Colonic mucosa (tissue), 4 donors: ENCODE results near the gene MPV17. TPM values are rescaled to one million over a fixed set of nuclear protein-coding genes. Genes with fewer than 3 reads are reported as not detected.
"Not testable (repeated sequence)": the region's sequence is repeated elsewhere in the genome, so short reads cannot be mapped to it uniquely, and the experiment has no call there.

Experiments
- DNase-seq: peaks from one replicate; pipeline ENCODE4 v3.0.0-alpha.2; 2020
- H3K27ac ChIP-seq: fragments of 200-600 bp; one replicate; pipeline ENCODE4 v1.8.0; 2021
- H3K27me3 ChIP-seq: fragments of 200-600 bp; one replicate; pipeline ENCODE4 v1.8.0; 2021
- H3K36me3 ChIP-seq: fragments of 200-600 bp; one replicate; pipeline ENCODE4 v1.8.0; 2021
- H3K4me1 ChIP-seq: fragments of 200-600 bp; one replicate; pipeline ENCODE4 v1.8.0; 2021; ENCODE audit warnings: mild to moderate bottlenecking
- H3K4me3 ChIP-seq: fragments of 200-600 bp; one replicate; pipeline ENCODE4 v1.8.0; 2021
- H3K9ac ChIP-seq, 2 donors: one replicate each; pipeline ENCODE4 v1.7.0; 2013; ENCODE audit warnings: control low read depth in 2 of 2, low read depth in 2 of 2, low read length in 2 of 2
- H3K9me3 ChIP-seq: fragments of 200-600 bp; one replicate; pipeline ENCODE4 v1.8.0; 2021
- CTCF ChIP-seq: fragments of 200-600 bp; IDR thresholded peaks from one replicate; pipeline ENCODE4 v1.8.0; 2022; ENCODE audit warnings: antibody characterized with exemption, mild to moderate bottlenecking
- intact Hi-C: fragments of 100-400 bp; cut with DNase I; formaldehyde crosslinking; loops from one replicate; pipeline ENCODE4 v1.14.1; 2022
- total RNA-seq, 2 donors: library from RNA; stranded (reverse); fragmentation: NEBNext Ultra II Directional in 1 of 2; extraction: Animal tissue kit (Norgen Biotek cat#: 25700) in 1 of 2; gene quantifications; one replicate each; pipeline ENCODE4 v1.2.1, GENCODE V29; 2021
- donor health status: healthy.
- donor health status: DM: no; HTN: no; CAD: no.
- donor health status: DM: no; HTN: no; CAD: no.

Gene MPV17
- total RNA-seq, 2 donors from 2014 or later = 35.0 to 58.3 TPM

DNA sequence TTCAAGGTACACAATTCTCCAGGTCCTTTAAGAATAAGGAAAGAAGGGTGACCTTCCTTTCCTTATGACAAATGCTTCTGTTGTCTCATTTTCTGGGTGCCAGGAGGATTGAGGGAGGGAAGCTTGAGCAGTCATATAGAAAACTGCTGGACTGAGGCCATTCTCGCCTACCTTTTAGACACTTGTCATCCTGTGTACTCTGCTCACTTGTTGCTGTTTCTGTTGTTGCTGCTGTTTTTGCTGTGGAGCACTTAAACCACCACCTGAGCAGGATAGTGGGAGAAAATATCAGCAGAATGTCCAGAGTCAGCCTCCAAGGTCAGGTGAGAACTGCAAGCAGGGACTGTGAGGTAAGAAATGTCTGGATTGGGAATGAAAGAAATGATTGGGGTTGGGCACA lies 44.9 kb downstream of the MPV17 start:
- H3K36me3 ChIP-seq = no peaks in the 10 kb centered on the region
- no peak overlapping the region for H3K9ac ChIP-seq
- H3K4me3 ChIP-seq = no peak overlapping the region
- no peaks in the 10 kb centered on the region for H3K4me1 ChIP-seq
- no peaks in the 10 kb centered on the region for H3K9me3 ChIP-seq
- DNase-seq = no peak
- H3K27ac ChIP-seq = no peak overlapping the region
- intact Hi-C loops = no loop called here
- no peaks in the 10 kb centered on the region for H3K27me3 ChIP-seq
- TF ChIP-seq CTCF = no peak

DNA sequence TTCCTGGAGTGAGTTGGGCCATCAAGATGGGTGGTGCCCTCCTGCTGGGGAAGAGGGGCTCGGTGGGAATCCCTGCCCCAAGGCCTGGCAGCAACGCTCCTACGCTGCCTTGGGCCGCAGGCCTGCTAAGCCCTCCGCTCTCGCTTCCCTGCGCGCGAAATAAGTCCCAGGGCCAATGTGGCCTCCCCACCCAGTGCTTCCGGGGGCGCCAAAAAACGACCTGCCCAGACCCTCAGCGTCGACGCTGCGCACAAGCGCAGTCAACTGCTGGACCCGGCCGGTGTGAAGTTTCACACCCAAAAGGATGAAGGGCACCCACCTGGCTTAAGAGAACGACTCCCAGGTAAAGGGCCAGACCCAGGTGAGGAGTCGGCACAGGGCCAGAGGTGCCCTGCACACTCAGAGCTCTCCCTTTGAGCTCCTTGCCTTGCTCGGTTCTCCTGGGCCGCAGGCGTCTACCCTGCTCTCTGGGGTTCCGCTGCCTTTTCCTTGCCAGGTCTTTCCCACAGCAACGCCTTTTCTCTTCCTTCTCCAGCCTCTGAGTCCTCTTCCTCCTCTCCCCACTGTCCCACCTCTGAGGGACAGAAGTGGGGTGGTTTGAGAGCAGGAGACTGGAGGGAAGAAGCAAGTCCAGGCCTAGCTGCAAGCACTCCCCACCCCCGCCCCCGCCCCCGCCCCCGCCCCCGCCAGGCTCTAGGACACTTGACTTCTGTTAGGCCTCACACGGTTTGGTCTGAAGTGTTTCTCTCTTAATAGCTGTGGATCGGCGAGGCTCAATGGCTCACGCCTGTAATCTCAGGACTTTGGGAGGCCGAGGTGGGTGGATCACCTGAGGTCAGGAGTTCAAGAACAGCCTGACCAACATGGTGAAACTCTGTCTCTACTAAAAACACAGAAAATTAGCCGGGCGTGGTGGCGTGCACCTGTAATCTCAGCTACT lies 47.4 kb downstream of the MPV17 start, which contains the start of gene DNAJC5G:
DNAJC5G (plus strand) TSS at position 223 of the 940 bp plus-strand sequence. CDS start 1,296 bp downstream, outside the sequence.
- intact Hi-C loops = no loop called here
- H3K27ac ChIP-seq = no peak within 1 kb of the TSS

DNA sequence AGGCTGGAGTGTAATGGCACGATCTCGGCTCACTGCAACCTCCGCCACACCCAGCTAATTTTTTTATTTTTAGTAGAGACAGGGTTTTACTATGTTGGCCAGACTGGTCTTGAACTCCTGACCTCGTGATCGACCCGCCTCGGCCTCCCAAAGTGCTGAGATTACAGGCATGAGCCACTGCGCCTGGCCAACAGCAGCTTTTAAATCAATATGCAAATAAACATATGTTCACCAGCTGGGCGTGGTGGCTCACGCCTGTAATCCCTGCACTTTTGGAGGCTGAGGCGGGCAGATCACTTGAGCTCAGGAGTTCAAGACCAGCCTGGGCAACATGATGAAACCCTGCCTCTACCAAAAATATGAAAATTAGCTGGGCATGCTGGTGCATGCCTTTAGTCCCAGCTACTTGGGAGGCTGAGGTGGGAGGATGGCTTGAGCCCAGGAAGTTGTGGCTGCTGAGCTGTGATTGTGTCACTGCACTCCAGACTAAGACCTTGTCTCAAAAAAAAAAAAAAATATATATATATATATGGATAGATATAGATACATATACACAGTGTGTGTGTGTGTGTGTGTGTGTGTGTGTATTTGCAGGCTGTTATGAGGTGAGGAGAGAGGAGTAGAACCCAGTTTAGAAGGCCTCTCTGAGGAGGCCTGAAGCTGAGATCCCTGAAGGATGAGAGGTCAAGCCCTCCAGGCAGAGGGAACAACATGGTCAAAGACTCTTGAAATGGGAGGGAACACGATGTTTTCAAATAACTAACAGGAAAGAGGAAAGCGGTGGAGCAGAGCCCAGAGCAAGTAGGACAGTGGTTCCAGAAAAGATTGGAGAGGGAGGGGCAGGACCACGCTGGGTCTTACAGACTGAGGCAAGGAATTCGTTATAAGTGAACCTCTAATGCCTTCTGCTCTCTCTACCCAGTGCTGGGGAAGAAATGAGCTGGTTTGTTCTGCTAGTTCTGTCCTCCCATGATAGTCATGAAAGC lies 50.1 kb downstream of the MPV17 start:
- H3K27ac ChIP-seq, H3K9ac ChIP-seq, H3K36me3 ChIP-seq, H3K4me3 ChIP-seq, H3K9me3 ChIP-seq, DNase-seq, H3K4me1 ChIP-seq, H3K27me3 ChIP-seq, intact Hi-C loops: not testable (repeated sequence)

More for the DNA sequence above, 47.4 kb downstream of the MPV17 start, which contains the start of gene DNAJC5G:
- Histone ChIP-seq H3K9ac (no peak within 1 kb of the TSS), H3K4me3 (no peak within 1 kb of the TSS), H3K27me3 (no peaks in the 10 kb centered on the region), H3K36me3 (no peaks in the 10 kb centered on the region), H3K9me3 (no peaks in the 10 kb centered on the region), H3K4me1 (no peaks in the 10 kb centered on the region)
- no peak for TF ChIP-seq CTCF
- no peak for DNase-seq

DNA sequence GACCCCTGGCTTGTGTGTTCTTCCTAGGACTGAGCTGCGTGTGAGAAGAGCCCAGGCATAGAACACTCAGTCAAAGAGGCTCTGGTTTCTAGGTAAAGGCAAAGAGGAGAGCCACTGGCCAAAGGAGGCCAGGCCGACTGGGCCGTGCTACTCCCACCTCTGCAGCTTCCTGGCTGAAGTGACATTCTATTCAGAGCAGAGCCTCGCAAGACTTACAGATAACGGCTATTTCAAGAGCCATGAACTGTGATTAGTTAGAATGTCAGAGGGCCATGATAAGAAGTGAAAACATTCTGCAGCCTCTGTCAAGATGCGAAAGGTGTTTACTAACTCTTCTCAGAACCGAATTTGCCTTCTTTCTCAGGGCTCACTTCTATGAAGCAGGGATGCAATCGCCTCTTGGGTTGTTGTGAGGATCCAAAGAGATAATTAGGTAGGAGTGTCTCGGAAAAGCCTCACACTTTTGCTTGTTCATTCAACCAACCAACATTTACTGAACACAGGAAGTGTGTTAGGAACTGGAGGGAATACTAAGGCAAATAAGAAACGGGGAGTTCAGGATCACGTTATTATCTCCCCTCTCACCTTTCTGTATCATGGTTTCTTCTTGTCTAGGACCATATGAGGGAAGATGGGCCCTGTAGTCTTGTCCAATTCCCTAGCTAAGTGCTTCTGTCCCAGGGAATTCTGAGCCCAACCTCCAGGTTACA lies 51.1 kb downstream of the MPV17 start:
- intact Hi-C loops = no loop called here

DNA sequence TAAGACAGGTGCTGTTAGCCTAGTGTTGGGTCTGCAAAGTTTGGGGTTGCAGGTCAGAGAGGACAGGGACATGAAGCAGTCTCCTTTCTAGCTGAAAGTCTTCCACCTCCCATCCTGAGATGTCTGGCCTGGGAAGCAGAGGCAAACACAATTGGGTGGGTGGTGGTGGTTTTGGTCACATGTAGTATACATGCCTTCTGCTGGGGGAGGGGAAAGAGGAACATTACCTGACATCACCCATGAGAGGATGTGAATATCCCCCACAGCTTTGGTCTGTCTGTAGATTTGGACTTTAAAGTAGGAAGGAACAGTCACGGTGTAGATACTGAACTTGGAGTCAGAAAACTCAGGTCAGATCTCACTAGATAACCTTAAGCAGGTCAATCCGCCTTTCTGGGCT lies 52.2 kb downstream of the MPV17 start:
- Histone ChIP-seq H3K9me3 (no peaks in the 10 kb centered on the region), H3K27ac (no peak overlapping the region), H3K4me1 (no peaks in the 10 kb centered on the region), H3K36me3 (no peaks in the 10 kb centered on the region), H3K4me3 (no peak overlapping the region), H3K27me3 (peaks cover 7% of the 10 kb centered on the region), H3K9ac (no peak overlapping the region)
- no peak for TF ChIP-seq CTCF
- no peak for DNase-seq
- intact Hi-C loops = no loop called here

More for the DNA sequence above, 51.1 kb downstream of the MPV17 start:
- Histone ChIP-seq H3K4me1 (no peaks in the 10 kb centered on the region), H3K27me3 (no peaks in the 10 kb centered on the region), H3K36me3 (no peaks in the 10 kb centered on the region), H3K4me3 (no peak overlapping the region), H3K27ac (no peak overlapping the region), H3K9me3 (no peaks in the 10 kb centered on the region), H3K9ac (no peak overlapping the region)
- no peak for DNase-seq
- no peak for TF ChIP-seq CTCF
